CD4-positive, alpha-beta T cell (primary cell): Measurements from ENCODE around the gene SNX13. TPM values are rescaled to one million over a fixed set of nuclear protein-coding genes. Genes with fewer than 3 reads are reported as not detected.
A peak's percentile ranks its signal among the peaks of the same experiment; 100 is the strongest.

Experiments
- ATAC-seq: fragments of 200-7000 bp; cut with Tn5 transposase; one replicate; pipeline ENCODE4 v1.10.0; 2022; ENCODE audit warnings: mild to moderate bottlenecking; ENCODE audit not compliant: poor library complexity
- CTCF ChIA-PET: fragments of 350-600 bp; sonication (Branson Sonifier 250); formaldehyde crosslinking; loops from one replicate; lab custom pipeline; 2021; ENCODE audit warnings: antibody characterized with exemption, inconsistent platforms; lab: Charles Lee
- POLR2A ChIA-PET: fragments of 350-600 bp; sonication (Branson Sonifier 250); formaldehyde crosslinking; loops from one replicate; lab custom pipeline; 2021; ENCODE audit warnings: antibody characterized with exemption, inconsistent platforms; lab: Charles Lee
- DNase-seq, 14 experiments: peaks; one replicate each; pipeline ENCODE4 v3.0.0-alpha.2; 2013 to 2020; ENCODE audit warnings: mixed read lengths in 2 of 14
- H3K27ac ChIP-seq, 2 donors: one replicate each; pipeline versions ENCODE4 v1.5.1 to v1.7.0; 2013; ENCODE audit warnings: low read length in 2 of 2, low read depth in 1 of 2, mild to moderate bottlenecking in 1 of 2
- H3K27me3 ChIP-seq, 2 experiments: 1 replicate in 1 of 2; 2 replicates in 1 of 2; pipeline versions ENCODE4 v1.6.1 to v1.7.0; 2013; ENCODE audit warnings: low read length in 2 of 2, control low read depth in 1 of 2, mild to moderate bottlenecking in 1 of 2, moderate library complexity in 1 of 2; ENCODE audit not compliant: insufficient read depth in 2 of 2, control insufficient read depth in 1 of 2
- H3K36me3 ChIP-seq: one replicate; pipeline ENCODE4 v1.6.1; 2013; ENCODE audit warnings: low read length, control low read depth; ENCODE audit not compliant: insufficient read depth
- H3K4me1 ChIP-seq: one replicate; pipeline ENCODE4 v1.6.1; 2013; ENCODE audit warnings: low read length, control low read depth; ENCODE audit not compliant: insufficient read depth
- H3K4me3 ChIP-seq: one replicate; pipeline ENCODE4 v1.5.1; 2013; ENCODE audit warnings: mild to moderate bottlenecking, low read length, moderate library complexity
- H3K9me3 ChIP-seq, 2 experiments: 1 replicate in 1 of 2; 2 replicates in 1 of 2; pipeline versions ENCODE4 v1.6.1 to v1.7.0; 2013; ENCODE audit warnings: low read length in 2 of 2, mild to moderate bottlenecking in 2 of 2, control low read depth in 1 of 2, moderate library complexity in 1 of 2; ENCODE audit not compliant: control insufficient read depth in 1 of 2, insufficient read depth in 1 of 2
- H3K27ac Mint-ChIP-seq: one replicate; pipeline ENCODE4 v1.8.0; 2020; ENCODE audit warnings: mixed read lengths
- H3K27me3 Mint-ChIP-seq: one replicate; pipeline ENCODE4 v1.8.0; 2021; ENCODE audit warnings: mixed read lengths
- H3K36me3 Mint-ChIP-seq: one replicate; pipeline ENCODE4 v1.8.0; 2021; ENCODE audit warnings: low read depth, mixed read lengths
- H3K4me1 Mint-ChIP-seq: one replicate; pipeline ENCODE4 v1.8.0; 2021; ENCODE audit warnings: low read depth, mixed read lengths
- H3K4me3 Mint-ChIP-seq: one replicate; pipeline ENCODE4 v1.8.0; 2020; ENCODE audit warnings: mild to moderate bottlenecking, mixed read lengths
- H3K9me3 Mint-ChIP-seq: one replicate; pipeline ENCODE4 v1.8.0; 2020; ENCODE audit warnings: mixed read lengths
- intact Hi-C, 2 experiments: fragments of 100-400 bp; cut with DNase I in 1 of 2; cut with micrococcal nuclease in 1 of 2; formaldehyde crosslinking; loops; one replicate each; pipeline versions ENCODE4 v1.15.1 to v1.9.0; 2023 to 2025; cut with DNase I, micrococcal nuclease
- total RNA-seq, 174 experiments: library from RNA in 2 of 174; stranded (reverse) in 2 of 174; gene quantifications; one replicate each; pipeline ENCODE4 v1.2.3 and lab custom pipeline; 2021 to 2026
- TF ChIP-seq, protein P1 (sequence below): fragments of 200-600 bp; IDR thresholded peaks from one replicate; pipeline ENCODE4 v1.8.0; 2022; ENCODE audit warnings: antibody characterized with exemption, mild to moderate bottlenecking

SNX13 gene
- total RNA-seq, 2 experiments from 2014 or later = 24.0 to 25.8 TPM

- Histone ChIP-seq H3K27me3 (no peaks in the 10 kb centered on the region), H3K27ac (no peak overlapping the region), H3K4me1 (no peaks in the 10 kb centered on the region), H3K4me3 (no peak overlapping the region), H3K36me3 (peaks cover 6% of the 10 kb centered on the region), H3K9me3 (peaks cover 0 to 3% of the 10 kb centered on the region in 2 experiments)
- POLR2A ChIA-PET = no interaction called here
- intact Hi-C loops = no loop called here
- TF ChIP-seq, protein P1, sequence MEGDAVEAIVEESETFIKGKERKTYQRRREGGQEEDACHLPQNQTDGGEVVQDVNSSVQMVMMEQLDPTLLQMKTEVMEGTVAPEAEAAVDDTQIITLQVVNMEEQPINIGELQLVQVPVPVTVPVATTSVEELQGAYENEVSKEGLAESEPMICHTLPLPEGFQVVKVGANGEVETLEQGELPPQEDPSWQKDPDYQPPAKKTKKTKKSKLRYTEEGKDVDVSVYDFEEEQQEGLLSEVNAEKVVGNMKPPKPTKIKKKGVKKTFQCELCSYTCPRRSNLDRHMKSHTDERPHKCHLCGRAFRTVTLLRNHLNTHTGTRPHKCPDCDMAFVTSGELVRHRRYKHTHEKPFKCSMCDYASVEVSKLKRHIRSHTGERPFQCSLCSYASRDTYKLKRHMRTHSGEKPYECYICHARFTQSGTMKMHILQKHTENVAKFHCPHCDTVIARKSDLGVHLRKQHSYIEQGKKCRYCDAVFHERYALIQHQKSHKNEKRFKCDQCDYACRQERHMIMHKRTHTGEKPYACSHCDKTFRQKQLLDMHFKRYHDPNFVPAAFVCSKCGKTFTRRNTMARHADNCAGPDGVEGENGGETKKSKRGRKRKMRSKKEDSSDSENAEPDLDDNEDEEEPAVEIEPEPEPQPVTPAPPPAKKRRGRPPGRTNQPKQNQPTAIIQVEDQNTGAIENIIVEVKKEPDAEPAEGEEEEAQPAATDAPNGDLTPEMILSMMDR = no peak
- CTCF ChIA-PET = no interaction called here
- DNase-seq = no peak
- Mint-ChIP-seq H3K36me3 (peaks cover 42% of the 10 kb centered on the region), H3K9me3 (peaks cover 6% of the 10 kb centered on the region), H3K4me3 (no peak overlapping the region), H3K27me3 (no peaks in the 10 kb centered on the region), H3K4me1 (peaks cover 79% of the 10 kb centered on the region), H3K27ac (no peak overlapping the region)
- ATAC-seq = no peak
These were observed 33.3 kb downstream of the SNX13 start for GRCh38 chr7:17907014-17907413.

DNA sequence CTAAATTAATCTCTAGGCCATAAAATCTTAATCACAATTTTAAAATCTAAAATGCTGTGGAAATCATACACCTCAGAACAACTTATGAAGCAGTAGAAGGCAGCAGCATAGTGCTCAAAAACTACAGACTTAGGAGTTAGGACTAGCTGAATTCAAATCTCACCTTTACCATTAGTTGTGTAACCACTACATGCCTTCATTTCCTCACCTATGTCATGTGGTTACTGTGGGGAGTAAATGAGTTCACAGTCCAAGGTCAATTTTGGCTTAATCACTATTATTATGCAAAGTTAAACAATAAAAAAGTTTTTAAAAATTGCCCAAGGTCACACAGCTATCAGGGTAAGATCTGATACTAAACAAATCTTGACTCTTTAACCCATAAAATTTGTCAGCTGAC is 37.0 kb downstream of the SNX13 start:
- Mint-ChIP-seq H3K4me3 (no peak overlapping the region), H3K9me3 (no peaks in the 10 kb centered on the region), H3K27me3 (no peaks in the 10 kb centered on the region), H3K4me1 (peaks cover 61% of the 10 kb centered on the region), H3K27ac (no peak overlapping the region), H3K36me3 (peaks cover 19% of the 10 kb centered on the region)
- no peaks in the 10 kb centered on the region for H3K4me1 ChIP-seq
- no peak overlapping the region for H3K4me3 ChIP-seq
- TF ChIP-seq, protein P1 = no peak
- CTCF ChIA-PET = no interaction called here
- DNase-seq (peak in 1 of 14 experiments; percentile 9), ATAC-seq (no peak)
- no peaks in the 10 kb centered on the region for H3K27me3 ChIP-seq
- POLR2A ChIA-PET = no interaction called here
- intact Hi-C loops = no loop called here
- no peak overlapping the region for H3K27ac ChIP-seq
- H3K9me3 ChIP-seq = no peaks in the 10 kb centered on the region
- no peaks in the 10 kb centered on the region for H3K36me3 ChIP-seq

- Mint-ChIP-seq H3K36me3 (peaks cover 11% of the 10 kb centered on the region), H3K4me1 (peaks cover 54% of the 10 kb centered on the region), H3K27me3 (no peaks in the 10 kb centered on the region), H3K27ac (no peak overlapping the region), H3K4me3 (no peak overlapping the region), H3K9me3 (no peaks in the 10 kb centered on the region)
- H3K27ac ChIP-seq = no peak overlapping the region
- CTCF ChIA-PET = no interaction called here
- no peaks in the 10 kb centered on the region for H3K9me3 ChIP-seq
- ATAC-seq (no peak), DNase-seq (no peak)
- intact Hi-C loops = no loop called here
- POLR2A ChIA-PET = no interaction called here
- TF ChIP-seq, protein P1 = no peak
- H3K4me1 ChIP-seq = no peaks in the 10 kb centered on the region
- H3K4me3 ChIP-seq = no peak overlapping the region
- H3K36me3 ChIP-seq = no peaks in the 10 kb centered on the region
- no peaks in the 10 kb centered on the region for H3K27me3 ChIP-seq
These were observed 37.7 kb downstream of the SNX13 start for GRCh38 chr7:17902599-17902998.
